Lower leg skin (tissue), 3 donors: ENCODE results near the gene PDE1C.

Experiments used
- POLR2A ChIP-seq, 2 donors: fragments of 450-650 bp; IDR thresholded peaks; one replicate each; pipeline ENCODE4 v1.6.1; 2016 to 2017; ENCODE audit warnings: antibody characterized with exemption in 2 of 2, mild to moderate bottlenecking in 1 of 2, moderate library complexity in 1 of 2
- TF ChIP-seq, protein P1 (sequence below), 3 donors: fragments of 450-650 bp; IDR thresholded peaks; one replicate each; pipeline ENCODE4 v1.5.1; 2016; ENCODE audit warnings: antibody characterized with exemption in 3 of 3, mild to moderate bottlenecking in 3 of 3, moderate library complexity in 2 of 3

DNA sequence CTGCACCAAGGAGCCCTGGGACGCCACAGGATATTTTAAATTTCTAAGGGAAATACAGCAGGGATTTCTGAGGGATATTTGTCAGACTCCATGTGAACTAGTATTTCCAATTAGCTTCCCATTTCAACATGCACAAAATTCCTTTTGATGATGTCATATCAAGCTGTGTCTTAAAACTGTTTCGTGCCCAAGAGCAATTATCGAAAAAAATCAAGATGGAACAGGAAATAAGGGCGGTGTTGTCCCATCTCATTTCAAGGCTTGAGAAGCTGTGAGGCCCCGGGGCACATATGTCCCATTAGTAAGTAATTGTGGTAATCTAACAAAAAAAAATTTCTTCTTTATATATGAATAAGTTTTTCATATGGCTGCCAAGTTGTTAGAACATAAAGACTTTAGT, 335.8 kb downstream of the PDE1C start:
- TF ChIP-seq, protein P1, sequence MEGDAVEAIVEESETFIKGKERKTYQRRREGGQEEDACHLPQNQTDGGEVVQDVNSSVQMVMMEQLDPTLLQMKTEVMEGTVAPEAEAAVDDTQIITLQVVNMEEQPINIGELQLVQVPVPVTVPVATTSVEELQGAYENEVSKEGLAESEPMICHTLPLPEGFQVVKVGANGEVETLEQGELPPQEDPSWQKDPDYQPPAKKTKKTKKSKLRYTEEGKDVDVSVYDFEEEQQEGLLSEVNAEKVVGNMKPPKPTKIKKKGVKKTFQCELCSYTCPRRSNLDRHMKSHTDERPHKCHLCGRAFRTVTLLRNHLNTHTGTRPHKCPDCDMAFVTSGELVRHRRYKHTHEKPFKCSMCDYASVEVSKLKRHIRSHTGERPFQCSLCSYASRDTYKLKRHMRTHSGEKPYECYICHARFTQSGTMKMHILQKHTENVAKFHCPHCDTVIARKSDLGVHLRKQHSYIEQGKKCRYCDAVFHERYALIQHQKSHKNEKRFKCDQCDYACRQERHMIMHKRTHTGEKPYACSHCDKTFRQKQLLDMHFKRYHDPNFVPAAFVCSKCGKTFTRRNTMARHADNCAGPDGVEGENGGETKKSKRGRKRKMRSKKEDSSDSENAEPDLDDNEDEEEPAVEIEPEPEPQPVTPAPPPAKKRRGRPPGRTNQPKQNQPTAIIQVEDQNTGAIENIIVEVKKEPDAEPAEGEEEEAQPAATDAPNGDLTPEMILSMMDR (IDR thresholded peaks at IDR 0.05) = no peak
- TF ChIP-seq POLR2A (IDR thresholded peaks at IDR 0.05) = no peak
